Testis (tissue), 3 donors: ENCODE data around the gene ANXA8. TPM values are rescaled to one million over a fixed set of nuclear protein-coding genes. Genes with fewer than 3 reads are reported as not detected.

ENCODE experiments used
- DNase-seq: peaks from one replicate; pipeline ENCODE4 v3.0.0-alpha.2; 2019
- H3K27ac ChIP-seq, 2 donors: fragments of 200-600 bp; sonication (generic); one replicate each; pipeline ENCODE4 v1.5.1; 2019
- H3K27me3 ChIP-seq: fragments of 200-600 bp; sonication (generic); one replicate; pipeline ENCODE4 v1.5.1; 2019
- H3K36me3 ChIP-seq: fragments of 200-600 bp; sonication (generic); one replicate; pipeline ENCODE4 v1.5.1; 2017; ENCODE audit warnings: low read depth; ENCODE audit errors: missing control alignments
- H3K4me1 ChIP-seq: fragments of 200-600 bp; sonication (generic); one replicate; pipeline ENCODE4 v1.5.1; 2019
- H3K4me3 ChIP-seq, 2 donors: fragments of 200-600 bp; sonication (generic); one replicate each; pipeline ENCODE4 v1.5.1; 2017 to 2019
- H3K9me3 ChIP-seq: fragments of 200-600 bp; sonication (generic); one replicate; pipeline ENCODE4 v1.5.1; 2017
- POLR2A ChIP-seq: fragments of 450-650 bp; IDR thresholded peaks from one replicate; pipeline ENCODE4 v1.6.1; 2017; ENCODE audit warnings: antibody characterized with exemption, mild to moderate bottlenecking, moderate library complexity
- WGBS, 2 donors: methylation state at CpG; one replicate each; pipeline ENCODE4 v1.1.5; 2018; 5-methylcytosine and 5-hydroxymethylcytosine counted together
- intact Hi-C: fragments of 100-400 bp; cut with DNase I; formaldehyde crosslinking; loops from one replicate; pipeline ENCODE4 v1.15.1; 2023; ENCODE audit warnings: low total_unique reads
- polyA plus RNA-seq: library from polyadenylated mRNA; stranded (reverse); fragments of 350-450 nt; fragmentation: Illumina TruSeq; extraction: RNeasy Lipid Tissue Mini Kit (QIAGEN cat#74804); gene quantifications from one replicate; pipeline ENCODE4 v1.2.3, GENCODE V29; 2014; ENCODE audit warnings: low read depth, low replicate concordance; ENCODE audit not compliant: insufficient read depth
- total RNA-seq, 2 donors: library from RNA; depleted of rRNA; stranded (reverse); fragments of >200 nt; gene quantifications; one replicate each; pipeline ENCODE4 v1.2.3, GENCODE V29; 2016
- TF ChIP-seq, protein P1 (sequence below), 3 experiments: fragments of 450-650 bp in 2 of 3; fragments of 200-600 bp in 1 of 3; sonication (generic) in 1 of 3; IDR thresholded peaks; one replicate each; pipeline ENCODE4 v1.5.1; 2016 to 2019; ENCODE audit warnings: antibody characterized with exemption in 3 of 3, mild to moderate bottlenecking in 2 of 3, moderate library complexity in 1 of 3

ANXA8 gene
- total and polyA plus RNA-seq, 3 donors from 2014 or later: 1.8 to 6.7 (median 2.5) TPM

DNA sequence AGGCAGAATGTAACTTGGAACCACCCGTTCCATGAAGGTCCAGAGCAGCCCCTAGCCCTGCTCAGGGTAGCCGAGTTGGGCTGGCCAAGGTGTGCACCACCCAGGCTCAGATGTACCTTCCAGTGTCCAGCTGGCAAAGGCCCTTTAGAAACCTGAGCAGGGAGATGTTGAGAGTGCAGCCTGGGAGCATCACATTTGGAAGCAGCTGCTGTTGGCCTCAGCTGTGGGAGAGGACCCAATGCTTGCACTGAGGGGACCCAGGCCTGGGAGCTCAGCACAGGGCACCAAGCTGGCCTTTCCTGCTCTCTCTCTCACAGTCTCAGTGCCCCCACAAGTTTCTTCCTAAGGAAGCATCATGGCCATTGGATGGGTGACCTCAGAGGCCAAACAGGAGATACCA lies 33.5 kb downstream of the ANXA8 start:
- WGBS, 2 donors: 96% methylated on average over 2 of the region's 2 CpGs; no CpG with 5 or more reads in 1 of the 2 donors
- DNase-seq: no peak
- TF ChIP-seq, protein P1, sequence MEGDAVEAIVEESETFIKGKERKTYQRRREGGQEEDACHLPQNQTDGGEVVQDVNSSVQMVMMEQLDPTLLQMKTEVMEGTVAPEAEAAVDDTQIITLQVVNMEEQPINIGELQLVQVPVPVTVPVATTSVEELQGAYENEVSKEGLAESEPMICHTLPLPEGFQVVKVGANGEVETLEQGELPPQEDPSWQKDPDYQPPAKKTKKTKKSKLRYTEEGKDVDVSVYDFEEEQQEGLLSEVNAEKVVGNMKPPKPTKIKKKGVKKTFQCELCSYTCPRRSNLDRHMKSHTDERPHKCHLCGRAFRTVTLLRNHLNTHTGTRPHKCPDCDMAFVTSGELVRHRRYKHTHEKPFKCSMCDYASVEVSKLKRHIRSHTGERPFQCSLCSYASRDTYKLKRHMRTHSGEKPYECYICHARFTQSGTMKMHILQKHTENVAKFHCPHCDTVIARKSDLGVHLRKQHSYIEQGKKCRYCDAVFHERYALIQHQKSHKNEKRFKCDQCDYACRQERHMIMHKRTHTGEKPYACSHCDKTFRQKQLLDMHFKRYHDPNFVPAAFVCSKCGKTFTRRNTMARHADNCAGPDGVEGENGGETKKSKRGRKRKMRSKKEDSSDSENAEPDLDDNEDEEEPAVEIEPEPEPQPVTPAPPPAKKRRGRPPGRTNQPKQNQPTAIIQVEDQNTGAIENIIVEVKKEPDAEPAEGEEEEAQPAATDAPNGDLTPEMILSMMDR (IDR thresholded peaks at IDR 0.05): no peak
- no peak for TF ChIP-seq POLR2A
- Histone ChIP-seq H3K27me3 (no peaks in the 10 kb centered on the region), H3K4me1 (no peaks in the 10 kb centered on the region), H3K9me3 (no peaks in the 10 kb centered on the region), H3K4me3 (no peak overlapping the region), H3K36me3 (no peaks in the 10 kb centered on the region), H3K27ac (no peak overlapping the region)
- intact Hi-C loops: no loop called here

DNA sequence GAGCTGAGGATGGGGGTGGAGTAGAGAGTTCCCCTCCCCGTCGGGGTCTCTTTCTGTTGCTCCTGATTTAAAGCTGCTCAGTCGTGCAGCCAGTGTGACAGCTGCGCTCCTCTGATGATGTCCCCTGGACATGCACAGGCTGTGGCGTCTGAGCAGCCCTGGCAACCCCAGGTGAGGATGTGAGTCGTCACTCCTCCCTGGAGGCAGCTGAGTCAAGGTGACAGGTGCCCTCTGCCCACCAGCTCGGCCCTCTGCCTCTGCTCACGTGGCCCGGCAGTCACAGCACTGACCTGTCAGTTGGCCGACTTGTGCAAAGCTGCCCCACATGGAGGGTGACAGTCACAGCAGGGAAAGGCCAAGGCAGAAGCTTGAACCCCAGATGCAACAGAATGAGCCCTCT lies 33.9 kb downstream of the ANXA8 start:
- intact Hi-C loops: no loop called here
- WGBS, 2 donors: 91% methylated on average over 10 of the region's 10 CpGs; no CpG with 5 or more reads in 1 of the 2 donors
- H3K27ac ChIP-seq: no peak overlapping the region
- no peak overlapping the region for H3K4me3 ChIP-seq
- no peak for DNase-seq
- no peaks in the 10 kb centered on the region for H3K27me3 ChIP-seq
- no peaks in the 10 kb centered on the region for H3K4me1 ChIP-seq
- no peaks in the 10 kb centered on the region for H3K9me3 ChIP-seq
- TF ChIP-seq, protein P1 (IDR thresholded peaks at IDR 0.05): no peak
- TF ChIP-seq POLR2A: no peak
- H3K36me3 ChIP-seq: no peaks in the 10 kb centered on the region

DNA sequence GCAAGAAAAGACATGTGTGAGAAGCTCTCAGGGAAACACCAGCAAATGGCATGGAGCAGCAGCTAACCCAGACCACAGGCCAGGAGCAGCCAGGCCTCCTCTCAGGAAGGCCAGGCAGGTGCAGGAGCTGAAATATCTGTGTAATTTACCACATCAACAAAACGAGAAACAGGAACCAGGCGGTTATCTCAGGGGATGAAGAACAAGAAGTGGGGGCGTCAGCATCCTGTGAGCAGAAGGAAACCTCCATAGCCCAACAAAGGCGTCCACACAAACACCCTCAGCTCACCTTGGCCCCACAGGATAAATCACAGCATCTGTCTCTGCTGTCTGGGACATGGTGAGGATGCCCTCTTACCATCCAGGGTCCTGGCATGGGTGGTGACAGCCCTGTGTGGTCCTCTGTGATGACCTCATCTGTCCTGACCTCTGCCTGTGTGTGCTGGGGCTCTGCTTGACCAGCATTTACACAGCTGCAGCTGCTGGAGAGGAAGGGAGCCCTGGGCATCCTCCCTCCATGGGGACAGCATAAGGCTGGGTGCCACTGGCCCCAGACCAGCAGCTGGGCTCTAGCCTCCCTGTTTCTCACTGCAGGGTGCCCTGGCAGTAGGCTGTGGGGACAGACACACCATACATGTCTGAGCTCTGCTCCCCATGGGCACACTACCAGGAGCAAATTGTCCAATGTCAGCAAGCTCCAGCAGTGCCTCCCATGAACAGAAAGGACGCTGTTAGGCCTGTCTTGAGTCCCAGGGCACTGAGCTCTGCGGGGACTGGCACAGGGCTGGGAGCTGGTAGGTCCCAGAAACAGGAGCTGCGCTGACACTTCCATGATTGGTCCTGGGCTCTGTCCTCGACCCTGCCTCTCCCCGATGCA lies 34.6 kb downstream of the ANXA8 start:
- Histone ChIP-seq H3K4me1 (no peaks in the 10 kb centered on the region), H3K27me3 (no peaks in the 10 kb centered on the region), H3K36me3 (no peaks in the 10 kb centered on the region), H3K9me3 (no peaks in the 10 kb centered on the region), H3K27ac (no peak overlapping the region), H3K4me3 (no peak overlapping the region)
- TF ChIP-seq, protein P1 (IDR thresholded peaks at IDR 0.05): no peak
- no peak for TF ChIP-seq POLR2A
- intact Hi-C loops: no loop called here
- WGBS, 2 donors: 61 to 69% methylated on average over 6 to 9 of the region's 9 CpGs
- no peak for DNase-seq

DNA sequence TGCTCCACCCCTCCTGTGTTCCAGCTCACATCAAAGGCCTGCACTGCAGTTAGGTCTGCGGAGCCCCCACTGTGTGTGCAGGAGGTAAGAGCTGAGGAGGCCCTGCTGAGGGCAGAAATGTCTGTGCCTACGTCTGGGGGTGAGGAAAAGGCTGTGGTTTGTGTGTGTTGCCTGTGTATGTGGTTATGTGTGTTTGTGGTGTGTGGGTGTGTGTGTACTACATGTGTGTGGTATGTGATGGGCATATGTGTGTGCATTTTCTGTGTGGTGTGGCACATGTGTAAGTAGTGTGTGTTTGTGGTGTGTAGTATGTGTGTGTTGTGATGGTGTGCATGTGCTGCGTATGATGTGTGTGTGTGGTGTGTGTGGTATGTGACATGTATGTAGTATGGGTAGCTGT lies 36.2 kb downstream of the ANXA8 start:
- H3K4me1 ChIP-seq: no peaks in the 10 kb centered on the region
- H3K36me3 ChIP-seq: no peaks in the 10 kb centered on the region
- no peaks in the 10 kb centered on the region for H3K9me3 ChIP-seq
- no peaks in the 10 kb centered on the region for H3K27me3 ChIP-seq
- TF ChIP-seq POLR2A: no peak
- TF ChIP-seq, protein P1 (IDR thresholded peaks at IDR 0.05): no peak
- no peak overlapping the region for H3K27ac ChIP-seq
- intact Hi-C loops: no loop called here
- 88 to 92% methylated on average over 3 of the region's 3 CpGs for WGBS, 2 donors
- no peak overlapping the region for H3K4me3 ChIP-seq
- DNase-seq: no peak
